Fibroblast of the aortic adventitia (primary cell): ENCODE data around the gene WASF3. TPM values are rescaled to one million over a fixed set of nuclear protein-coding genes. Genes with fewer than 3 reads are reported as not detected.
"Not testable (repeated sequence)": the region's sequence is repeated elsewhere in the genome, so short reads cannot be mapped to it uniquely, and the experiment has no call there.

Experiments
- DNase-seq: peaks from one replicate; pipeline ENCODE4 v3.0.0-alpha.2; 2010; ENCODE audit warnings: low read depth
- H3K4me3 ChIP-seq: 2 replicates; pipeline ENCODE4 v1.5.1; 2011; ENCODE audit warnings: low read depth, mild to moderate bottlenecking, control low read depth, low read length, moderate library complexity
- total RNA-seq: library from RNA; depleted of rRNA; stranded (reverse); fragments of >200 nt; gene quantifications from 2 replicates; pipeline ENCODE4 v1.2.3, GENCODE V29; 2012; ENCODE audit warnings: low replicate concordance
- TF ChIP-seq, protein P1 (sequence below): IDR thresholded peaks from 2 replicates; pipeline ENCODE4 v1.5.1; 2011; ENCODE audit warnings: mild to moderate bottlenecking, low read length, control low read depth, inconsistent platforms; ENCODE audit not compliant: insufficient read depth

The WASF3 gene
- total RNA-seq, 1 donor, result 13.5 TPM

DNA sequence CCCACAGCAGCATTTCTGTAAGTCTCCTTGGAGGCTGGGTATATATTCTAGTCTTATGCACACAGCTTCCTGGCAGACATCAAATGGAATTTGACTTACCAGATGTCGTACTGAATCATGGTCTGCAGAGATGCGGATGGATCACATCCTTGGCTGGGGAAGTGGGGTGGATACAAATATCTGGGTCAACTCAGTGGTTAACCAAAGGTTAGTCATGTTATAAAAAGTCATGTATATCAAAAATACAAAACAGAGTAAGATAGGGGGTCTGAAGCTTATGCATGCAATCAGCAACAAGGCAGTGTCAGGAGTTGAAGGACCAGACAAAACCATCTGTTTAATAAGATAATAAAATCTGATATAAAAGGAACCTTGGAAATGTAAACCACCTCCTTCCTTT is 61.9 kb downstream of the WASF3 start:
- TF ChIP-seq, protein P1, sequence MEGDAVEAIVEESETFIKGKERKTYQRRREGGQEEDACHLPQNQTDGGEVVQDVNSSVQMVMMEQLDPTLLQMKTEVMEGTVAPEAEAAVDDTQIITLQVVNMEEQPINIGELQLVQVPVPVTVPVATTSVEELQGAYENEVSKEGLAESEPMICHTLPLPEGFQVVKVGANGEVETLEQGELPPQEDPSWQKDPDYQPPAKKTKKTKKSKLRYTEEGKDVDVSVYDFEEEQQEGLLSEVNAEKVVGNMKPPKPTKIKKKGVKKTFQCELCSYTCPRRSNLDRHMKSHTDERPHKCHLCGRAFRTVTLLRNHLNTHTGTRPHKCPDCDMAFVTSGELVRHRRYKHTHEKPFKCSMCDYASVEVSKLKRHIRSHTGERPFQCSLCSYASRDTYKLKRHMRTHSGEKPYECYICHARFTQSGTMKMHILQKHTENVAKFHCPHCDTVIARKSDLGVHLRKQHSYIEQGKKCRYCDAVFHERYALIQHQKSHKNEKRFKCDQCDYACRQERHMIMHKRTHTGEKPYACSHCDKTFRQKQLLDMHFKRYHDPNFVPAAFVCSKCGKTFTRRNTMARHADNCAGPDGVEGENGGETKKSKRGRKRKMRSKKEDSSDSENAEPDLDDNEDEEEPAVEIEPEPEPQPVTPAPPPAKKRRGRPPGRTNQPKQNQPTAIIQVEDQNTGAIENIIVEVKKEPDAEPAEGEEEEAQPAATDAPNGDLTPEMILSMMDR, result no peak
- DNase-seq, result peak; percentile 89

DNA sequence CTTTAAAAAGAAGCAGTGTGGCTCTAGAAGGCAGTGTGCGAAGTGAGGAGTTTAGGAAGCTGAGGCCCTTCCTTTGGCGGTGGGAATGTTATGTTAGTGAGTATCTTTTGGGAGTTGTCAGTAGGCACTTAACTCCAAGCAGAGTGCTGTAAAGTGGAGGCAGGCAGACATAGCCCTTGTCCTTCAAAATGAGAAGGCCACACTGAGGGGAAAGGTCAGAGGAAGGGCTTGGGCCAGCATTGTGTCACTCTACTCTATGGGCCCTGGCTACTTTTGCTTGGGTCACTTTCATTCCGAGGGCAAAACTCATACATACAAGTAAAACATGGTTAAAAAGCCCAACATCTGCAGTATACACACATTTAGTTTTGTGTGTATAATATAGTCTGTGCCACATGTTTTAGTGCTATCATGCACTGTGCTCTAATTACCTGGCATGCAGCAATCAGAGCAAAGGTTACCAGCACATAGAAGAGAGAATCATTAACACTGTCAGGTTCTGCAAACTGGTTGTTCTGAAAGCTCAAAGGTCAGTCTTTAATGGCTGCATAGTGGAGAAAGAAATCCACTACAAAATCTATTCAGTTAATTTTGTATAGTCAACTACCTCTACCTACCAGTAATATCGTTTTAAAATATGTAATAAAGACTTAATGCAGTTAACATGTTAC is 64.4 kb downstream of the WASF3 start:
- DNase-seq, result no peak
- TF ChIP-seq, protein P1, result no peak

More for the DNA sequence above, 61.9 kb downstream of the WASF3 start:
- no peak overlapping the region for H3K4me3 ChIP-seq

DNA sequence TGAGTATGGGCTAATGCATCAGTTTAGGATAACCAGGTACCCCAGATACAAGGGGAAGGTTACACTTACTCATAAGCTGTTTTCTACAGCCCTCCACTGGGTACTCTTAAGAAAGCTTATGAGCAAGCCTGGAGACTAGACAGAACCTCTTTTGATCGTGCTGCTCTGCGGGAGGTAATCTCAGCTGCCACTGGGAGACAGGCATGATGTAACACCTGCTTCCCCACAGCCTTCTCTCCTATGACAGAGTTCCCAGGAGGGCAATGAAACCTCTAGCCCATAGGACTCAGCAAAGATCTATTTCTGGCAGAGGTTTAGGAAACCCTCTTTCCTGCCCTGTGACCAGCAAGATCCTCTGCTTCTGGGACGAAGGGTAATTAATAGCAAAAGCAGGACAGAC is 65.6 kb downstream of the WASF3 start:
- TF ChIP-seq, protein P1, result no peak
- H3K4me3 ChIP-seq, result no peak overlapping the region

More for the DNA sequence above, 64.4 kb downstream of the WASF3 start:
- H3K4me3 ChIP-seq, result no peak overlapping the region

DNA sequence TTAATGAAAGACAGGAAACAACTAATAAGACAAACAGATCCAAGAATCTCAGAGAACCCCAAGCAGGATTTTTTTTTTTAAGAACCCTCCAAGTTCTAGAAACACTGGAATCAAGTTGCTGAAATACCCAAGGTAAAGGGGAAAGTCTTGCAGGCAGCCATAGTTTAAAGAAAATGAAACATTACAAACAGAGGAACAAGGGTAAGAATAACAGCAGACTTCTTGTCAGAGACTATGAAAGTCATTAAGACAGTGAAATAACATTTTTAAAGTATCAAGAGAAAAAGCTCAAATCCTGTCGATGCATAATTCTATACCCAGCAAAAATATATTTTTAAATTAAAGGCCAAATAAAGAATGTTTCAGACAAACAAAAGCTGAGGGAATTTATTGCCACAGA is 67.1 kb downstream of the WASF3 start:
- no peak for DNase-seq

More for the DNA sequence above, 65.6 kb downstream of the WASF3 start:
- no peak for DNase-seq

DNA sequence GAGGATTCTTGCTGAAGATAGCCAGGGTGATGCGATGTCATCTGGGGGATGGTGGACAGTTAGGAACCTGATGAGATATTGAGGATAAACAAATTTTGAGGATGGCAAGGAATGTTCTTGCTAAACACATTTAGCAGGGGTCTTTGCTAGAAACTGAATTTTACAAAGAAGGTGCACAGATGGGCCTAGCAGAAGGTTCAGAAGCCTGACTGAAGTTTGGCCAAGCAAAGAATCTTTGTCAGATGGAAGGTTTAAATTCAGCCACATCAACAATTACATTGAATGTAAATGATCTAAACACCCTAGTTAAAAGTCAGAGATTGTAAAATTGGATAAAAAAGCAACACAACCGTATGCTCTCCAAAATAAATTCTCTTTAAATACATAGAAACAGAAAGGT is 68.8 kb downstream of the WASF3 start:
- no peak for DNase-seq
- TF ChIP-seq, protein P1, result no peak
- H3K4me3 ChIP-seq, result no peak overlapping the region

More for the DNA sequence above, 67.1 kb downstream of the WASF3 start:
- H3K4me3 ChIP-seq, result no peak overlapping the region
- TF ChIP-seq, protein P1, result no peak

DNA sequence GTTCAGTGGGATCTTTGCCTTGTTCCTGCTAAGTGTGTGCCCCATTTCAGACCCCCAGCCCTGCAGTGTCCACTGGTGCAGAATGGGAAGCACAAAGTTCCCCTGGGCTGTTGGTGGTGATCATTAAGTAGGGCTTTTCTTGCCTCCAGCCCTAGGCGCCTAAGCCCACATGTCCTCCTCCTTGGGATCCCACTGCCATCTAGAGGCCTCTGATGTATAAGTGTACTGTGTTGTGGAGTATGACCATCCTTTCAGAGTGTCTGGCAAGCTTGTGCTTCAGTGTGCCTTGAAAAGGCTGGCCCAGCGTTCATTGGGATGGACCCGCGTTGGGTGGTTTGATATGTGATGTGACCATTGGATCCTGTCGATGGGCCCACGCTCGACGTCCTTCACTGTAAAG is 71.2 kb downstream of the WASF3 start:
- TF ChIP-seq, protein P1, result peak; percentile 42
- peak; percentile 51 for DNase-seq
- no peak overlapping the region for H3K4me3 ChIP-seq

DNA sequence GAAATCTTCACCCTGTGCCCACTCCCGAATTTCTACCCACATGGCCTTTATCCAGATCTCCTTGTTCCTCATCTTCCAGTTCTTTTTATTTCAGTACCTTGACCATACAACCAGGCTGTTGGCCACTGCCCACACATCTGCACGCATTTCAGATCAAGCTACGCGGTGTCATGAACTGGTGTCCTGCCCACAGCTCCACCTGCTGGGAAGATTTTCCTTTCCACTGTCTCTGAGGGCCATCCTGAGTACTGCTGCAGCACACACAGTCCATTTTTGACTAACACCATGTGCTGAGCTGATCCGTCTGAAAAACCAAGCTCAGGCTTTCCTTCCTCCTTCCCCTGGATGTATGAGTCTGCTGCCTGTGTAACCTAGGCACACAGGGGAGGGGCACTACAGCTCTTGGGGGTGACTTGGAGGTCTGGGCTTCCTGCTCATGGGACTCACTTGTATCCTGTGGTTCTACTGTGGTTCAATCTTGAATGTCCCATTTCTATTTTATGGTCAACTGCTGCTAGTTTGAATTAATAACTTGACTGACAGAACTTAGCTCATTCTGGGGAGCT is 71.9 kb downstream of the WASF3 start:
- no peak overlapping the region for H3K4me3 ChIP-seq
- TF ChIP-seq, protein P1, result no peak

DNA sequence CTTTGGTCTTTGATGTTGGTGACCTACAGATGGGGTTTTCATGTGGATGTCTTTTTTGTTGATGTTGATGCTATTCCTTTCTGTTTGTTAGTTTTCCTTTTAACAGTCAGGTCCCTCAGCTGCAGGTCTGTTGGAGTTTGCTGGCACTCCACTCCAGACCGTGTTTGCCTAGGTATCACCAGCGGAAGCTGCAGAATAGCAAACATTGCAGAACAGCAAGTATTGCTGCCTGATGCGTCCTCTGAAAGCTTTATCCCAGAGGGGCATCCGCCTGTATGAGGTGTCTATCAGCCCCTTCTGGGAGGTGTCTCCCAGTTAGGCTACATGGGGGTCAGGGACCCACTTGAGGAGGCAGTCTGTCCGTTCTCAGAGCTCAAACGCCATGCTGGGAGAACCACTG is 78.2 kb downstream of the WASF3 start:
- H3K4me3 ChIP-seq, DNase-seq: not testable (repeated sequence)

More for the DNA sequence above, 71.9 kb downstream of the WASF3 start:
- DNase-seq, result no peak

DNA sequence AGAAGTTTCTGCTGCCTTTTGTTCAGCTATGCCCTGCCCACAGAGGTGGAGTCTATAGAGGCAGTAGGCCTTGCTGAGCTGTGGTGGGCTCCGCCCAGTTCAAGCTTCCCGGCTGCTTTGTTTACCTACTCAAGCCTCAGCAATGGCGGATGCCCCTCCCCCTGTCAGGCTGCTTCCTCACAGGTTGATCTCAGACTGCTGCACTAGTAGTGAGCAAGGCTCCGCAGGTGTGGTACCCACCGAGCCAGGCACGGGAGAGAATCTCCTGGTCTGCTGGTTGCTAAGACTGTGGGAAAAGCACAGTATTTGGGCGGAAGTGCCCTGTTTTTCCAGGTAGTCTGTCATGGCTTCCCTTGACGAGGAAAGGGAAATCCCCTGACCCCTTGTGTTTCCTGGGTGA is 78.6 kb downstream of the WASF3 start:
- not testable (repeated sequence) for DNase-seq

More for the DNA sequence above, 78.6 kb downstream of the WASF3 start:
- not testable (repeated sequence) for H3K4me3 ChIP-seq
